ENCODE data around the gene PLVAP. TPM values are rescaled to one million over a fixed set of nuclear protein-coding genes. Genes with fewer than 3 reads are reported as not detected.
A peak's percentile ranks its signal among the peaks of the same experiment; 100 is the strongest.

The PLVAP gene
- total and polyA plus RNA-seq, 2 experiments from 2014 or later: not detected

DNA sequence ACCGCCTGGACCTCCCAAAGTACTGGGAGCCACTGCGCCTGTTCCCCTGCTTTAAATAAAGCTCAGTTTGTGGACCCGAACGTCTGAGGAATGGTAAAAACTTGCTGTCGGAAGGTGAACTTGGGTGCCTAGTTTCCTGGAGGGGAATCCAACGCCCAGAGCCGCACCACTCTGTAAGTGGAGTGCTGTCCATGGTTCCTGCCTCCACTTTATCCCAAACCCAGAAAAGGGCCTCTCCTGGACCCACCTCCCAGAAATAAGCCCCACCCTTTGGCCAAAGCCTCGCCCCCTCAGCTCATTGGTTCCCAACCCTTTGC, 44.8 kb downstream of the PLVAP start:
- H3K9me2 ChIP-seq (ENCODE audit: insufficient read depth): no peaks in the 10 kb centered on the region
- H3K27ac ChIP-seq (ENCODE audit: low read depth): no peak overlapping the region
- H3F3A ChIP-seq (replicated peaks; ENCODE audit: low read depth): peaks cover 20% of the 10 kb centered on the region
- no peak for DNase-seq (ENCODE audit: low spot score)
- peaks cover 2% of the 10 kb centered on the region; the same call in 1 of the 2 replicates for H3K4me1 ChIP-seq (ENCODE audit: insufficient read depth)
- peaks cover 9% of the 10 kb centered on the region; the same call in 1 of the 2 replicates for H3K27me3 ChIP-seq (ENCODE audit: insufficient read depth)
- no peaks in the 10 kb centered on the region for H3K79me2 ChIP-seq (replicated peaks; ENCODE audit: insufficient read depth)
- Mint-ChIP-seq H3K27me3 (ENCODE audit: insufficient read depth, low read depth, poor library complexity) (peaks cover 19% of the 10 kb centered on the region), H3K9me3 (peaks cover 5% of the 10 kb centered on the region; the same call in 2 of the 3 replicates), H3K36me3 (ENCODE audit: low read depth) (peaks cover 18% of the 10 kb centered on the region), H3K4me1 (peaks cover 22% of the 10 kb centered on the region), H3K27ac (no peak overlapping the region), H3K4me3 (no peak overlapping the region)
- no peak overlapping the region for H2AFZ ChIP-seq
- no peak overlapping the region for H3K4me2 ChIP-seq
- H3K36me3 ChIP-seq (ENCODE audit: insufficient read depth): no peaks in the 10 kb centered on the region
- H3K4me3 ChIP-seq: no peak overlapping the region
- ATAC-seq: no peak
- no peak for TF ChIP-seq NANOG (IDR thresholded peaks at IDR 0.05; ENCODE audit: borderline replicate concordance)
- TF ChIP-seq, protein P1, sequence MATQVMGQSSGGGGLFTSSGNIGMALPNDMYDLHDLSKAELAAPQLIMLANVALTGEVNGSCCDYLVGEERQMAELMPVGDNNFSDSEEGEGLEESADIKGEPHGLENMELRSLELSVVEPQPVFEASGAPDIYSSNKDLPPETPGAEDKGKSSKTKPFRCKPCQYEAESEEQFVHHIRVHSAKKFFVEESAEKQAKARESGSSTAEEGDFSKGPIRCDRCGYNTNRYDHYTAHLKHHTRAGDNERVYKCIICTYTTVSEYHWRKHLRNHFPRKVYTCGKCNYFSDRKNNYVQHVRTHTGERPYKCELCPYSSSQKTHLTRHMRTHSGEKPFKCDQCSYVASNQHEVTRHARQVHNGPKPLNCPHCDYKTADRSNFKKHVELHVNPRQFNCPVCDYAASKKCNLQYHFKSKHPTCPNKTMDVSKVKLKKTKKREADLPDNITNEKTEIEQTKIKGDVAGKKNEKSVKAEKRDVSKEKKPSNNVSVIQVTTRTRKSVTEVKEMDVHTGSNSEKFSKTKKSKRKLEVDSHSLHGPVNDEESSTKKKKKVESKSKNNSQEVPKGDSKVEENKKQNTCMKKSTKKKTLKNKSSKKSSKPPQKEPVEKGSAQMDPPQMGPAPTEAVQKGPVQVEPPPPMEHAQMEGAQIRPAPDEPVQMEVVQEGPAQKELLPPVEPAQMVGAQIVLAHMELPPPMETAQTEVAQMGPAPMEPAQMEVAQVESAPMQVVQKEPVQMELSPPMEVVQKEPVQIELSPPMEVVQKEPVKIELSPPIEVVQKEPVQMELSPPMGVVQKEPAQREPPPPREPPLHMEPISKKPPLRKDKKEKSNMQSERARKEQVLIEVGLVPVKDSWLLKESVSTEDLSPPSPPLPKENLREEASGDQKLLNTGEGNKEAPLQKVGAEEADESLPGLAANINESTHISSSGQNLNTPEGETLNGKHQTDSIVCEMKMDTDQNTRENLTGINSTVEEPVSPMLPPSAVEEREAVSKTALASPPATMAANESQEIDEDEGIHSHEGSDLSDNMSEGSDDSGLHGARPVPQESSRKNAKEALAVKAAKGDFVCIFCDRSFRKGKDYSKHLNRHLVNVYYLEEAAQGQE (IDR thresholded peaks at IDR 0.05; ENCODE audit: unreplicated experiment): peak; percentile 70
- no peaks in the 10 kb centered on the region for H4K20me1 ChIP-seq (replicated peaks; ENCODE audit: insufficient read depth)

DNA sequence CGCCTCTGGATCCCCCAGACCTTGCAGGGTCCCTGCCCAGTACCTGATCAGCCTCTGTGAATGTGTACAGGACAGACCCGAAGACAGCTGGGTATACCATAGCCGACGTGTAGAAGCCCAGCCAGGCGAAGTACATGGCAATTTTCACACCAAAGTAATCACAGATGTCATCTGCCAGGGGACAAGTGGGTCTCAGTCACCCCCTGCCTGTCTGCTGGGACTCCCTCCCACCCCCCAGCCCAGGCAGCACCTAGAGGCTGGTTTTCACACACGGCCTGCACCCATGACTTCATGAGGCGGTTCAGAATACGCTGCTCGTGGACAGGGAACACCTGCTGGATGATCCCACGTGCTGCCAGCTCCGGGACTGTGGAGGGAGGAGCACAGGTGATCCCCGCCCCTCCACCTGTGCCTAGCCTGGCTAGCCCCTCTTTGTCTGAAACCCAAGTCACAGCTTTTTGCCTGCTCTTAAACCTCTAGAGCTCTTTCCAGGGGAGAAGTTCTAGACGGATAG, 46.0 kb downstream of the PLVAP start:
- Histone ChIP-seq H3K27me3 (ENCODE audit: insufficient read depth) (peaks cover 9% of the 10 kb centered on the region; the same call in 1 of the 2 replicates), H3K4me3 (no peak overlapping the region), H3K36me3 (ENCODE audit: insufficient read depth) (no peaks in the 10 kb centered on the region), H3K4me1 (ENCODE audit: insufficient read depth) (peaks cover 13% of the 10 kb centered on the region), H3F3A (replicated peaks; ENCODE audit: low read depth) (peaks cover 30% of the 10 kb centered on the region), H3K27ac (ENCODE audit: low read depth) (no peak overlapping the region), H2AFZ (no peak overlapping the region), H4K20me1 (replicated peaks; ENCODE audit: insufficient read depth) (no peaks in the 10 kb centered on the region), H3K9me2 (ENCODE audit: insufficient read depth) (no peaks in the 10 kb centered on the region), H3K4me2 (no peak overlapping the region), H3K79me2 (replicated peaks; ENCODE audit: insufficient read depth) (no peaks in the 10 kb centered on the region)
- no peak for DNase-seq (ENCODE audit: low spot score)
- Mint-ChIP-seq H3K9me3 (peaks cover 5% of the 10 kb centered on the region; the same call in 2 of the 3 replicates), H3K4me1 (peaks cover 27% of the 10 kb centered on the region), H3K4me3 (peak overlapping the region; percentile 44; the same call in 1 of the 3 replicates), H3K27me3 (ENCODE audit: insufficient read depth, low read depth, poor library complexity) (peaks cover 22% of the 10 kb centered on the region), H3K36me3 (ENCODE audit: low read depth) (peaks cover 18% of the 10 kb centered on the region), H3K27ac (no peak overlapping the region)
- ATAC-seq: no peak
- TF ChIP-seq, protein P2, sequence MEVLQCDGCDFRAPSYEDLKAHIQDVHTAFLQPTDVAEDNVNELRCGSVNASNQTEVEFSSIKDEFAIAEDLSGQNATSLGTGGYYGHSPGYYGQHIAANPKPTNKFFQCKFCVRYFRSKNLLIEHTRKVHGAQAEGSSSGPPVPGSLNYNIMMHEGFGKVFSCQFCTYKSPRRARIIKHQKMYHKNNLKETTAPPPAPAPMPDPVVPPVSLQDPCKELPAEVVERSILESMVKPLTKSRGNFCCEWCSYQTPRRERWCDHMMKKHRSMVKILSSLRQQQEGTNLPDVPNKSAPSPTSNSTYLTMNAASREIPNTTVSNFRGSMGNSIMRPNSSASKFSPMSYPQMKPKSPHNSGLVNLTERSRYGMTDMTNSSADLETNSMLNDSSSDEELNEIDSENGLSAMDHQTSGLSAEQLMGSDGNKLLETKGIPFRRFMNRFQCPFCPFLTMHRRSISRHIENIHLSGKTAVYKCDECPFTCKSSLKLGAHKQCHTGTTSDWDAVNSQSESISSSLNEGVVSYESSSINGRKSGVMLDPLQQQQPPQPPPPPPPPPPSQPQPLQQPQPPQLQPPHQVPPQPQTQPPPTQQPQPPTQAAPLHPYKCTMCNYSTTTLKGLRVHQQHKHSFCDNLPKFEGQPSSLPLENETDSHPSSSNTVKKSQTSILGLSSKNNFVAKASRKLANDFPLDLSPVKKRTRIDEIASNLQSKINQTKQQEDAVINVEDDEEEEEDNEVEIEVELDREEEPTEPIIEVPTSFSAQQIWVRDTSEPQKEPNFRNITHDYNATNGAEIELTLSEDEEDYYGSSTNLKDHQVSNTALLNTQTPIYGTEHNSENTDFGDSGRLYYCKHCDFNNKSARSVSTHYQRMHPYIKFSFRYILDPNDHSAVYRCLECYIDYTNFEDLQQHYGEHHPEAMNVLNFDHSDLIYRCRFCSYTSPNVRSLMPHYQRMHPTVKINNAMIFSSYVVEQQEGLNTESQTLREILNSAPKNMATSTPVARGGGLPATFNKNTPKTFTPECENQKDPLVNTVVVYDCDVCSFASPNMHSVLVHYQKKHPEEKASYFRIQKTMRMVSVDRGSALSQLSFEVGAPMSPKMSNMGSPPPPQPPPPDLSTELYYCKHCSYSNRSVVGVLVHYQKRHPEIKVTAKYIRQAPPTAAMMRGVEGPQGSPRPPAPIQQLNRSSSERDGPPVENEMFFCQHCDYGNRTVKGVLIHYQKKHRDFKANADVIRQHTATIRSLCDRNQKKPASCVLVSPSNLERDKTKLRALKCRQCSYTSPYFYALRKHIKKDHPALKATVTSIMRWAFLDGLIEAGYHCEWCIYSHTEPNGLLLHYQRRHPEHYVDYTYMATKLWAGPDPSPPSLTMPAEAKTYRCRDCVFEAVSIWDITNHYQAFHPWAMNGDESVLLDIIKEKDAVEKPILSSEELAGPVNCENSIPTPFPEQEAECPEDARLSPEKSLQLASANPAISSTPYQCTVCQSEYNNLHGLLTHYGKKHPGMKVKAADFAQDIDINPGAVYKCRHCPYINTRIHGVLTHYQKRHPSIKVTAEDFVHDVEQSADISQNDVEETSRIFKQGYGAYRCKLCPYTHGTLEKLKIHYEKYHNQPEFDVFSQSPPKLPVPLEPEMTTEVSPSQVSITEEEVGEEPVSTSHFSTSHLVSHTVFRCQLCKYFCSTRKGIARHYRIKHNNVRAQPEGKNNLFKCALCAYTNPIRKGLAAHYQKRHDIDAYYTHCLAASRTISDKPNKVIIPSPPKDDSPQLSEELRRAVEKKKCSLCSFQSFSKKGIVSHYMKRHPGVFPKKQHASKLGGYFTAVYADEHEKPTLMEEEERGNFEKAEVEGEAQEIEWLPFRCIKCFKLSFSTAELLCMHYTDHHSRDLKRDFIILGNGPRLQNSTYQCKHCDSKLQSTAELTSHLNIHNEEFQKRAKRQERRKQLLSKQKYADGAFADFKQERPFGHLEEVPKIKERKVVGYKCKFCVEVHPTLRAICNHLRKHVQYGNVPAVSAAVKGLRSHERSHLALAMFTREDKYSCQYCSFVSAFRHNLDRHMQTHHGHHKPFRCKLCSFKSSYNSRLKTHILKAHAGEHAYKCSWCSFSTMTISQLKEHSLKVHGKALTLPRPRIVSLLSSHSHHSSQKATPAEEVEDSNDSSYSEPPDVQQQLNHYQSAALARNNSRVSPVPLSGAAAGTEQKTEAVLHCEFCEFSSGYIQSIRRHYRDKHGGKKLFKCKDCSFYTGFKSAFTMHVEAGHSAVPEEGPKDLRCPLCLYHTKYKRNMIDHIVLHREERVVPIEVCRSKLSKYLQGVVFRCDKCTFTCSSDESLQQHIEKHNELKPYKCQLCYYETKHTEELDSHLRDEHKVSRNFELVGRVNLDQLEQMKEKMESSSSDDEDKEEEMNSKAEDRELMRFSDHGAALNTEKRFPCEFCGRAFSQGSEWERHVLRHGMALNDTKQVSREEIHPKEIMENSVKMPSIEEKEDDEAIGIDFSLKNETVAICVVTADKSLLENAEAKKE (CRISPR knock-in tag; IDR thresholded peaks at IDR 0.05): no peak
- TF ChIP-seq, protein P1 (IDR thresholded peaks at IDR 0.05; ENCODE audit: unreplicated experiment): no peak
- no peak for TF ChIP-seq POLR2AphosphoS5 (IDR thresholded peaks at IDR 0.05; ENCODE audit: low read depth)
- no peak for TF ChIP-seq JUNB (IDR thresholded peaks at IDR 0.05; ENCODE audit: unreplicated experiment)
- TF ChIP-seq NANOG (IDR thresholded peaks at IDR 0.05; ENCODE audit: borderline replicate concordance): no peak
